Heart left ventricle (tissue), 16 donors: ENCODE measurements around the gene SMOC2. TPM values are rescaled to one million over a fixed set of nuclear protein-coding genes. Genes with fewer than 3 reads are reported as not detected.

Experiments used
- ATAC-seq, 4 donors: fragments of 200-7000 bp; cut with Tn5 transposase; one replicate each; pipeline ENCODE4 v1.9.1; 2020 to 2022; ENCODE audit warnings: moderate library complexity in 4 of 4, mild to moderate bottlenecking in 3 of 4, moderate number of reproducible peaks in 1 of 4
- DNase-seq, 5 donors: peaks; one replicate each; pipeline ENCODE4 v3.0.0-alpha.2; 2020
- H3K27ac ChIP-seq, 12 donors: fragments of 200-600 bp; sonication (generic) in 4 of 12; one replicate each; pipeline versions ENCODE4 v1.5.0 to v1.8.0; 2016 to 2022; ENCODE audit warnings: mild to moderate bottlenecking in 2 of 12
- H3K27me3 ChIP-seq, 9 donors: fragments of 200-600 bp; sonication (generic) in 2 of 9; one replicate each; pipeline versions ENCODE4 v1.5.1 to v1.8.0; 2016 to 2022; ENCODE audit warnings: mild to moderate bottlenecking in 3 of 9
- H3K36me3 ChIP-seq, 9 donors: fragments of 200-600 bp; sonication (generic) in 2 of 9; one replicate each; pipeline versions ENCODE4 v1.5.0 to v1.8.0; 2018 to 2022; ENCODE audit warnings: mild to moderate bottlenecking in 2 of 9
- H3K4me1 ChIP-seq, 12 donors: fragments of 200-600 bp; sonication (generic) in 4 of 12; one replicate each; pipeline versions ENCODE4 v1.5.0 to v1.8.0; 2016 to 2022; ENCODE audit warnings: mild to moderate bottlenecking in 3 of 12
- H3K4me3 ChIP-seq, 12 donors: fragments of 200-600 bp; sonication (generic) in 4 of 12; one replicate each; pipeline versions ENCODE4 v1.5.0 to v1.8.0; 2017 to 2022; ENCODE audit warnings: mild to moderate bottlenecking in 9 of 12, moderate library complexity in 4 of 12
- H3K9me3 ChIP-seq, 12 donors: fragments of 200-600 bp; sonication (generic) in 4 of 12; one replicate each; pipeline versions ENCODE4 v1.5.0 to v1.8.0; 2016 to 2022; ENCODE audit warnings: mild to moderate bottlenecking in 1 of 12
- POLR2A ChIP-seq, 2 donors: fragments of 450-650 bp; IDR thresholded peaks; one replicate each; pipeline ENCODE4 v1.6.1; 2017; ENCODE audit warnings: antibody characterized with exemption in 2 of 2, mild to moderate bottlenecking in 2 of 2, moderate library complexity in 2 of 2
- WGBS, 4 donors: extraction: QIAGEN DNeasy Blood & Tissue Kit in 2 of 4; methylation state at CpG; one replicate each; pipeline versions ENCODE4 v1.1.5 to v1.1.7; 2013 to 2018; 5-methylcytosine and 5-hydroxymethylcytosine counted together
- intact Hi-C, 10 donors: fragments of 100-400 bp; cut with DNase I; formaldehyde crosslinking; loops; one replicate each; pipeline versions ENCODE4 v1.11.1 to v1.14.2; 2022
- polyA plus RNA-seq, 2 donors: library from polyadenylated mRNA; stranded (reverse); fragments of 200-250 nt; gene quantifications; one replicate each; pipeline ENCODE4 v1.2.3, GENCODE V29; 2013
- total RNA-seq, 9 donors: library from RNA; depleted of rRNA in 2 of 9; stranded (reverse); fragments of >200 nt in 2 of 9; fragmentation: NEBNext Ultra II Directional in 3 of 9; extraction: Animal tissue kit (Norgen Biotek cat#: 25700) in 3 of 9; gene quantifications; one replicate each; pipeline versions ENCODE4 v1.1.0 to v1.2.4, GENCODE V29; 2016 to 2023
- TF ChIP-seq, protein P1 (sequence below), 12 donors: fragments of 200-600 bp; sonication (generic) in 4 of 12; IDR thresholded peaks; one replicate each; pipeline versions ENCODE4 v1.5.0 to v1.8.0; 2018 to 2022; ENCODE audit warnings: antibody characterized with exemption in 12 of 12, mild to moderate bottlenecking in 5 of 12
- donor health status: ischemic (EF 13 %, LVEDD 7.1; RV severe dilation, severe dysfunction).
- donor health status: healthy with polysubstance abuse.
- donor health status: DM: no; HTN: yes; CAD: no.
- donor health status: DM: no; HTN: no; CAD: no.
- donor health status: ischemic (EF 25% LVEDD 6.9; RV normal size, moderate dysfunction).
- donor health status: ischemic (EF 25% LVEDD 5.7; RV mildly dilated, moderate dysfunction).
- donor health status: healthy.
- donor health status: DM: yes; HTN: yes; CAD: no.
- donor health status: ischemic (EF 35%, LVEDD 5.7; RV mildly dilated, moderate dysfunction).
- donor health status: nonischemic (EF 11% LVEDD 7.7; RV severe dilation, severe dysfunction).
- donor health status: DM: yes; HTN: yes; CAD: no.
- donor health status: PGD.
- donor health status: ischemic (EF 29% LVEDD 5.4; RV normal size, mild dysfunction).
- donor health status: nonischemic (EF 23%, LVEDD 6.1; RV moderate dilation, normal function).

SMOC2 gene
- total and polyA plus RNA-seq, 11 donors: 5.9 to 44.2 (median 15.7) TPM

DNA sequence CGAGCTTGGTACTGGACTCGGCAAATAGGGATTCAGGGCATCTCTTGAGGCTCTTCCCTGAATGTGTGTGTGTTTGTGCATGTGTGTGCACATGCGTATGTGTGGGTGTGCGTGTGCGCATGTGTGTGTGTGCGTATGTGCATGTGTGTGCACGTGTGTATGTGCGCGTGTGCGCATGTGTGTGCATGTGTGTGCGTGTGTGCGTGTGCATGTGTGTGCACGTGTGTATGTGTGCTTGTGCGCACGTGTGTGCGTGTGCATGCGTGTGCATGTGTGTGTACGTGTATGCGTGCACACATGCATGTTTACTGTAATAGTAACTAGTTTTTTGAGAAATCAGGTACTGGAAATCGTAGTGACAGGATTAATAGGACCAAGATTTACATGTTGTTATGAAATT is 117.7 kb downstream of the SMOC2 start:
- ATAC-seq (no peak), DNase-seq (no peak)
- peaks cover 0 to 11% (median 0%) of the 10 kb centered on the region in 12 donors for H3K4me1 ChIP-seq
- H3K4me3 ChIP-seq: no peak overlapping the region
- no peak for TF ChIP-seq POLR2A (IDR thresholded peaks at IDR 0.05)
- H3K9me3 ChIP-seq: no peaks in the 10 kb centered on the region
- H3K27me3 ChIP-seq: peaks cover 0 to 3% (median 0%) of the 10 kb centered on the region in 9 donors
- no peak overlapping the region for H3K27ac ChIP-seq
- intact Hi-C loops: no loop called here
- 91 to 97% (median 96%) methylated on average over 20 of the region's 20 CpGs for WGBS, 4 donors
- H3K36me3 ChIP-seq: peaks cover 0 to 3% (median 0%) of the 10 kb centered on the region in 9 donors

DNA sequence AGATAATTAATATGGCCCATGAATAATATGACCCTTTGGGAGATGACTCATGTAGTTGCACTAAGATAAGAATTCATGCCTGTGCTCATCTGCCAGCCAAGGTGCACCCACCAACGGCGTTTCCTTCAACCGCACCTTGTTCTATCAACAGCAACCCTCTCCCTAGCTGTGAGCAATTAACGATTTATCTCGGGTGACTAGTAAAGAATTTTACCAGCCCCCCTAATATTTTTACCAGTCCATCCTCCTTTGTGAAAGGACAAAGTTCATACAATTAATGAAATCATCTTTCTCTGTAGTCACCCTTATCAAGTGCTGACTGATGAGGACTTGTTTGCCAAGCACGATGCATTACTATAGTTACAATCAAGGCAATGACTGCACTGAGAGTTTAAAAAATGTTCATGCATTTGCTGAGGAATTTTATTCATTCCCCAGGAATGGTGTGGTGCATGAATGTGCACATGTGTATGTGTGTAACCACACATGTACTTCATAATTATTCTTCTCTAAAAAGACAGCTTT is 118.7 kb downstream of the SMOC2 start:
- intact Hi-C loops: no loop called here
- no peak overlapping the region for H3K4me3 ChIP-seq
- H3K36me3 ChIP-seq: peaks cover 0 to 4% (median 0%) of the 10 kb centered on the region in 9 donors
- H3K27me3 ChIP-seq: peaks cover 0 to 5% (median 0%) of the 10 kb centered on the region in 9 donors
- H3K4me1 ChIP-seq: peaks cover 0 to 9% (median 0%) of the 10 kb centered on the region in 12 donors
- H3K9me3 ChIP-seq: no peaks in the 10 kb centered on the region
- TF ChIP-seq POLR2A (IDR thresholded peaks at IDR 0.05): no peak
- TF ChIP-seq, protein P1, sequence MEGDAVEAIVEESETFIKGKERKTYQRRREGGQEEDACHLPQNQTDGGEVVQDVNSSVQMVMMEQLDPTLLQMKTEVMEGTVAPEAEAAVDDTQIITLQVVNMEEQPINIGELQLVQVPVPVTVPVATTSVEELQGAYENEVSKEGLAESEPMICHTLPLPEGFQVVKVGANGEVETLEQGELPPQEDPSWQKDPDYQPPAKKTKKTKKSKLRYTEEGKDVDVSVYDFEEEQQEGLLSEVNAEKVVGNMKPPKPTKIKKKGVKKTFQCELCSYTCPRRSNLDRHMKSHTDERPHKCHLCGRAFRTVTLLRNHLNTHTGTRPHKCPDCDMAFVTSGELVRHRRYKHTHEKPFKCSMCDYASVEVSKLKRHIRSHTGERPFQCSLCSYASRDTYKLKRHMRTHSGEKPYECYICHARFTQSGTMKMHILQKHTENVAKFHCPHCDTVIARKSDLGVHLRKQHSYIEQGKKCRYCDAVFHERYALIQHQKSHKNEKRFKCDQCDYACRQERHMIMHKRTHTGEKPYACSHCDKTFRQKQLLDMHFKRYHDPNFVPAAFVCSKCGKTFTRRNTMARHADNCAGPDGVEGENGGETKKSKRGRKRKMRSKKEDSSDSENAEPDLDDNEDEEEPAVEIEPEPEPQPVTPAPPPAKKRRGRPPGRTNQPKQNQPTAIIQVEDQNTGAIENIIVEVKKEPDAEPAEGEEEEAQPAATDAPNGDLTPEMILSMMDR (IDR thresholded peaks at IDR 0.05): no peak
- DNase-seq (no peak), ATAC-seq (peak; percentile 38 to 59 (median 51))
- WGBS, 4 donors: 40 to 53% (median 45%) methylated on average over 6 of the region's 6 CpGs
- H3K27ac ChIP-seq: no peak overlapping the region

DNA sequence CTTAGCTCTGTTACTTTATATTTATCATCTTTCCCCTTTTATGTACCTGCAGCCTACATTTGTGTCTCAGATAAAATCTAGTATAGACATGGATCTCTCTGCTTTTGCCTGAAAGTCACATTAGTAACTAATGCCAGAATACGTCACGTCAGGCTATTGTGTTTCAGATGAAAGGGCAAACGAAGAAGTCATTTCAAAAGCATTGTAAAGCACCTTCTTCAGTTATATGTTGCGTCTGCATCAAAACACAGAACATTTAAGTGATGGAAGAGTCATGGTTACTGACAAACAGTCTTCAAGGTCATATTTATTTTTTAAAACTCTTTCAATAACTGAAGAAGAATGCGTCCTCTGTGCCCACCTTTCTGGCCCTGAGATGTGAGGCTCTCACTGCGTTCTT is 119.1 kb downstream of the SMOC2 start:
- H3K9me3 ChIP-seq: no peaks in the 10 kb centered on the region
- peaks cover 0 to 9% (median 0%) of the 10 kb centered on the region in 12 donors for H3K4me1 ChIP-seq
- intact Hi-C loops: no loop called here
- H3K36me3 ChIP-seq: peaks cover 0 to 4% (median 0%) of the 10 kb centered on the region in 9 donors
- DNase-seq (no peak), ATAC-seq (no peak)
- H3K4me3 ChIP-seq: no peak overlapping the region
- WGBS, 4 donors: 54 to 70% (median 63%) methylated on average over 6 of the region's 6 CpGs
- no peak overlapping the region for H3K27ac ChIP-seq
- TF ChIP-seq, protein P1 (IDR thresholded peaks at IDR 0.05): no peak
- TF ChIP-seq POLR2A (IDR thresholded peaks at IDR 0.05): no peak
- peaks cover 0 to 5% (median 0%) of the 10 kb centered on the region in 9 donors for H3K27me3 ChIP-seq

- ATAC-seq (no peak), DNase-seq (no peak)
- no peak overlapping the region for H3K4me3 ChIP-seq
- no peak for TF ChIP-seq POLR2A (IDR thresholded peaks at IDR 0.05)
- TF ChIP-seq, protein P1 (IDR thresholded peaks at IDR 0.05): no peak
- WGBS, 4 donors: 77 to 90% (median 83%) methylated on average over 29 of the region's 29 CpGs
- intact Hi-C loops: no loop called here
- H3K36me3 ChIP-seq: peaks cover 0 to 4% (median 0%) of the 10 kb centered on the region in 9 donors
- peaks cover 0 to 9% (median 0%) of the 10 kb centered on the region in 12 donors for H3K4me1 ChIP-seq
- H3K9me3 ChIP-seq: no peaks in the 10 kb centered on the region
- peaks cover 0 to 5% (median 0%) of the 10 kb centered on the region in 9 donors for H3K27me3 ChIP-seq
- no peak overlapping the region for H3K27ac ChIP-seq
Measured at GRCh38 chr6:168562576-168563151, 121.7 kb downstream of the SMOC2 start.
